Measurements from ENCODE around the gene ZFTA.
"Not testable (repeated sequence)": the region's sequence is repeated elsewhere in the genome, so short reads cannot be mapped to it uniquely, and the experiment has no call there.

ZFTA gene

DNA sequence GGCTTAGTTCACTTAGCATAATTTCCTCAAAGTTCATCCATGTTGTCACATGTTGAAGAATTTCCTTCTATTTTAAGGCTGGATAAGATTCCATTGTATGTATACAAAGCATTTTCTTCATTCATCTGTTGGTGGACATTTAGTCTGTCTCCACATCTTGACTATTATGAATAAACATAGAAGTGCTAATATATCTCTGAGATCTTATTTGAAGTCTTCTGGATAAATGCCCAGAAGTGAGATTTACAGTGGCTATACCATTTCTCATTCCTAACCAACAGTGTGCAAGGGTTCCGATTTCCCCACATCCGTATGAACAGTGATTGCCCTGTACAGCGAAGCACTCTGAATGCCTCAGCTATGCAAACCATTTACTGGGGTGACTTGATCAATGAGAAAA is 6.6 kb upstream of the ZFTA start:
- no peak for DNase-seq

DNA sequence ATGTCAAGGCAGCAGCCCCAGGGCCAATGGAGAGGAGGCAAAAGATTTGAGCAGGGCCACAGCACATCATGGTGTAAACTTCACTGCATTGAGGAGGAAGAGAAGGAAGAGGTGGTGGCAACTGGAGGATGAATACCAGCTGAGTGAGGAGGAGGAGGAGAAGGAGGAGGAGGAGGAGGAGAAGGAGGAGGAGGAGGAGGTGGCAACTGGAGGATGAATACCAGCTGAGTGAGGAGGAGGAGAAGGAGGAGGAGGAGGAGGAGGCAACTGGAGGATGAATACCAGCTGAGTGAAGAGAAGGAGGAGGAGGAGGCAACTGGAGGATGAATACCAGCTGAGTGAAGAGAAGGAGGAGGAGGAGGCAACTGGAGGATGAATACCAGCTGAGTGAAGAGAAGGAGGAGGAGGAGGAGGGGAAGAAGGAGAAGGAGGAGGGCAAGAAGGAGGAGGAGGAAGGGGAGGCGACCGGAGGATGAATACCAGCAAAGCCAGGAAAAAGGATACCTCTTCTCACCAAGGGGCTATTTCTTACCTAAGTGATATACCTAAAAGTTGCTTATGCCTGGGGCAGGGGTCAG is 3.3 kb upstream of the ZFTA start:
- DNase-seq = not testable (repeated sequence)

DNA sequence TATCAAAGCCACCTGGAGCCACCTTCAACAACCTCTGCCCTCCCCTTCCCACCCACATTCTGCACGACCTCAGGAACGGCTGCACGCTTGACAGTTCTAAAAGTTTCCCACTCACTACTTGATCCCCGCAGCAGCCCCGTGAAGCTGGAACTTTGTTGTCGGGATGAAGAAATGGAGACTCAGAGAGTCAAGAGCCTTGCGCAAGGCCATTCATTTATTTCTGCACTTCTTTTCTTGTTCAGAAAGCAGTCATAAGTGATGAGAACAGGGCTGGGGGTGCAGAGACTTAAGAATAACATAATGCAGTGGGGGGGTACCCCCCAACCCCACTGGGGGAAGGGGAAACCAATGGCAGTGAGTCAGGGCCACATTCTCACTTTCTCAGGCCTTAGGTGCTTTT is 2.2 kb upstream of the ZFTA start:
- DNase-seq = no peak

DNA sequence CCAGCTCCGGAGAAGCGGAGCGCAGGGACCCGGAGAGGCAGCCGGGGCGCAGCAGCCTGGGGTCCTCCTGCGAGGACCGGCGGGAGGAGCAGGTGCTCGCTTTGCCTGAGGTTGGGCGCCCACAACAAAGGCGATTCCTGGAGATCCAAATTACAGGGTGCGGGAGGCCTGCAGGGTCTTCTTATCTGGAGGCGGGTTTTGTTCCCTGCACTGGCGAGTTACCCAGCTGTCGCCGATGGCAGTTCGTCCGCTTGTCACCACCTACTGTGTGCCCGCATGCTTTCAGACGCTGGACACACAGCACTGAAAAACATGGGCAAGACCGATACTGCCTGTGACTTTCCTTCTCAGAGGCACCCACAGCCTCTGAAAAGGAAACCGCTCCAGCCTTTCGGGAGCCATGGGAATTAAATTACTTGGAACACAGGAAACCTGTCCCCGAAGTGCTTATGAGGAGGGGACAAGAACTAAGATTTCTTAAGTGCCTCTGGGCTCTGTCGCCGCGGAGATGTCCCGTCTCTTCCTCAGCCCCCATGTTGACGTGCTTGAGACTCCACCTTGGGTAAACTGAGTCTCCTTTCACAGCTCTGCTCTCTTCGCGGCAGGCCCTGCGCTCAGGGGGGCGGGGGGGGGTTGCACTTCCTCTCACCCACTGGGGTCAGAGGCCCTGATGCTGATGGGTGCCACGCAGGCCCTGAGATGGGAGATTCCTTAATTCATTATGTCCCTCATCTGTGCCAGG is 1.3 kb upstream of the ZFTA start:
- DNase-seq = no peak

DNA sequence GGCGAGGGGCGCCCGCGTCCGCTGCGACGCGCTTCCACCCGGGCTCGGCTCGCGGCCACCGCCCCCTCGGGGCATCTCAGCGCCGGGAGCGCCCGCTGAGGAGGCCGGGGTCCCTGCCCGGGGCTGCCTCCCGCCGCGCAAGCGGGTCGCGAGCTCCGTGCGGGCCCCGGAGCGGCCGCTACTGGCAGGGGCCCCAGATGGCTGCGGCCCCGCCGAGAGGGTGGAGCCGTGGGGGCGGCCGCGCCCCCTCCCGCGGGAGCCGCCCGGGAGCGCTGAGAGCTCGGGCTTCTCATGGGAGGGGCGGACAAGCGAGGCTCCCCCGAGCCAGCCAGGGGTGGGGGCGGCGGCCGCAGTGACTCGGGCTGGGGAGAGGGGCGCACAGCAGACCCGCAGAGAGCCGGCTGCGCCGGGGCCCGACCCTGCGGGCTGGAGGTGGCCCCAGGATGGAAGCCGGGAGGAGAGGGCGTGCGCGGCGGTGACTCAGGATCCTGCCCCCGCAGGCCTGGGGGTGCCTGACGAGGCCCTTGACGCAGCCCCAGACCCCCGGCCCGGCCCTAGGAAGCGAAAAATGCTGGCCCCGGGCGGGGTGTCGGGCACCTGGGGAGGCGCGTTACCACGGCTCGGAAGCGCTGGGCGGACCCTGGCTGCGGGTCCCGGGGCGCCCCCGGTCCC is 603 bp upstream of the ZFTA start:
- DNase-seq = peak in 3 of 5 experiments; percentile 15 to 30 (median 18)

DNA sequence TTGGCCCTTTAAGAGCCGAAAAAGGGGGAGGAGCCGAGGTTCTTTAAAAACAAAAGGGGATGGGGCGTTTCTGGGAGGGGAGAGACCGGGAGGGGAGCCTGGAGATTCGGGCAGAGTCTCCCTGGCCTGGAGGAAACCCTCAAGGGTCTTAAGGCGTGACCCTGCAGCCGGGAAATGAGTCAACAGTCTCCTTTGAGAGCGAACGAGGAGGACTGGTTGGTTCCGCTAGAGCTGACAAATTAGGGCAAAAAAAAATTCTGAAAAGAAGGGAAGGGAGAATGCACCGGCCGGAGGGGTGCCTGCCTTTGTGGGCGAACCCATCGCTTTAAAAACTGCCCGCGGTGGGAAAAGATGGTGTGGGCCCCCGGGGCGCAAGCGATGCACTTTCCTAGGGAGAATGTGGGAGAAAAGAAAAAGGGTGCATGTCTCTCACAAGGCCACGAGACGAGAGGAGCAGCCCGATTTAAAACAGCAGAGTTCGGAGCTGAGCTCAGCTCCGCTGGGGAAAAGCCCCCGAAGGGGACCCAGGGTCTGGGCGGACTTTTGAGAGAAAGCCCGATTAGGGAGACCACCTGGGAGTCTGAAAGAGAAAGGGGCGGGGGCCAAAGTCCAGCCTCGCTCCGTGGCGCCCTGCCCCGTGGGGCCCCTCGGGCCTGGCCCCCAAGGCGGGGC is 874 bp downstream of the ZFTA start:
- DNase-seq = peak in 3 of 5 experiments; percentile 25 to 55 (median 29)

DNA sequence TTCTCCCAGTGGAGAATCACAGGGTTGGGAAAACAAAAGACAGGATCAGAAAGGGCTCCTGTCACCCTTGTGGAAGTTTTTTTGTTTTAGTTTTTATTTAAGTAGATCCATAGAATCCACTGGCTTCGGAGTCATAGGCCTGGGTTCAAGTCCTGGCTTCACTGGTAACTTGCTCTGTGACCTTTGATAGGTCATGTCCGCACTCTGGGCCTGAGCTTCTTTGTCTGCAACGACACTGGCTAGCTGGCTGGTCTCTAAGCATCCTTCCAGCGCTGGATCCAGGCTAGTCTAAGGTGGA is 1.4 kb downstream of the ZFTA start:
- DNase-seq = no peak

DNA sequence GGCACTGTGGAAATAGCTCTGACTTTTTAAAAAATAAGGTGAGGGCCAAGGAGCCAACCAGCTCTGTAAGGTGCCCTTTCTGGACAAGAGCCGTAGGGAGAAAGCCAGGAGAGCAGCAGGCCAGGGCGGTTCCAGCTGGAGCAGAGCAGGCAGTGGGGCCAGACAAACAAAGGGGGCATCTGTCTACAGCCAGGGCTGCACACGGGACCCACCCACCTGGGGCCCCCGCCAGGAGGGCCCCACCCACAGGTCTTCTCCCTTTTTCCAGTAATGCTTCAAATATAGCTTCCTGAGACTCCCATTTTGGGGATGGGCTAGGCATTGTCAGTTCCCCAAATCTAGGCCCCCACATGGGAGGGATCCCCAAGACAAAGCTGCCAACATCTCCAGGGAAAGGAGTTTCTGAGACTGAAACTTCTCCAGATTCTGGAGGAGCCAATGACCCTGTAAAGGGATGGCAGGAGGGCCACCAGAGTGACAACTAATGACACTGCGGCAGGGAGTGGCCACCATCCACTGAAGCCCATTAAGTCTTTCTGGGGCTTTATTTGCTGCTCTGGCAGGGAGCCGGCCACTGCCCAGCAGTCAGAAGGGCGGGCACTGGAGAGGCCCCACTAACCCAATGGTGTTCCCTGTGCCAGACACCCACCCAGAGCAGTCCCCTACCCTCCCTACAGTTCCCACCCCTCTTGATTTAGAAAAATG is 1.9 kb downstream of the ZFTA start:
- DNase-seq = no peak

DNA sequence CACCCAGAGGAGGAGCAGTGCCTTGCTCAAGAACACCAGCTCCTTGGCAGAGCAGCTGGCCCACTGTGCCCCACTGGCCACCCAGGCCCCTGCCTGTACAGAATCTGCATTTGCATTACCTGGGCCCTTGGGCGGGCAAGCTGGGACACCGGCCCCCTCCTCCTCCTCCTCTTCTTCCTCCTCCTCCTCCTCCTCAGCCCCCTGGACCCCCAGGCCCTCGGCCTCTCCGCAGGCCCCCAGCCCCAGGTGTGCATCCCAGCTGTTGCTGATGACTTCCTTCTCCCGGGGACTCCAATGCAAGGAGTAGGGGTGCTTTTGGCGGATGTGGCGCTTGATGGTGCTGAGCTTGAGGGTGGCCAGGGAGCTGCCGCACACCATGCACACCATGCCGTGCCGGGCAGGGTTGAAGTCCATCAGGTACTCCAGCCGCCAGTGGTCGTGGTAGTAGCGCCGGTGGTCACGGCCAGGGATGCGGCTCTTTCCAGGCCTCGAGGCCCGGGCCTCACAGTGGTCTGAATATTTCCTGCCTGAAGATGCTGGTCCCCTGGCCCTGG is 2.8 kb downstream of the ZFTA start:
- DNase-seq = no peak

DNA sequence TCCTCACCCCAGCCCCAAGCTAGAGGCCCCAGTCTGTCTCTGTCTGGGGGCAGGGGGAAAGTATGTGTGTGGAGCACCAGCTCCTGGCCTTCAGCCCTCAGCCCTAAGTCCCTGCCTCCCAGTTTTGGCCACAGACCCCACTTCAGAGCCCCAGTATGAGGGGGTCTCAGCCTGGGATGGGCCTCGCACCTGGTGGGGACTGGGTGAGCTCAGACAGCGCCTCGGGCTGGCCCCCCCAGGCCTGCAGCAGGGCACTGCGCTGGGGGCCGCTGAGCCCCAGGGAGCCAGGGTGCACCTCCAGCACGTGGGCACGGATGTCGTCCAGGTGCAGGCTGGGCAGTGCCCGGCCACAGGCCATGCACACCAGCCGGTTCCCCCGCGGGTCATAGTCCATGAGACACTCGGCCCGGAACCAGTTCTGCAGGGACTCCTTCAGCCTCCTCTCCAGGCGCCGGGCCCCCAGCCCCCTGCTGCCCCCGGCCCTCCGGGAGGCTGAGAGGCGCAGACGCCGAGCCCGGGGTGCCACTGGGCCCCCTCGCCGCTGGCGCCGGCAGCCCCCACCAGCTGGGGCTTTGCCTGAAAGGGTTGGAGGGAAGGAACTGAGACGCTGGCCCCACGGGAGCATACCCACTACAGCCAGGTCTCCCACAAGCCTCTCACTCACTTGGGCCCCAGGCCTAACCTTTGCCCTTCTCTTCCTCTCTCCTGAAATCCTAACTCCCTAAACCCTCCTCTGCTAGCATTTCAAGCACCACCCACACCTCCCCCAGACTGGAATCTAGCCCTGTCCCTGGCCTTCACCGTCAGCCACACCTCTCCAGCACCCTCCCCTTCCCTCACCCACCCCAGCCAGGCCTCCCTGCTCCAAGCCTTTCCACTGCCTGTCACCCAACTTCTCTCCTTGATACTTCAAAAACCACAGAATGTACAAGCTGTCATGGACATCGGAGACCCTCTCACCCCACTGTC is 3.6 kb downstream of the ZFTA start:
- DNase-seq = no peak

DNA sequence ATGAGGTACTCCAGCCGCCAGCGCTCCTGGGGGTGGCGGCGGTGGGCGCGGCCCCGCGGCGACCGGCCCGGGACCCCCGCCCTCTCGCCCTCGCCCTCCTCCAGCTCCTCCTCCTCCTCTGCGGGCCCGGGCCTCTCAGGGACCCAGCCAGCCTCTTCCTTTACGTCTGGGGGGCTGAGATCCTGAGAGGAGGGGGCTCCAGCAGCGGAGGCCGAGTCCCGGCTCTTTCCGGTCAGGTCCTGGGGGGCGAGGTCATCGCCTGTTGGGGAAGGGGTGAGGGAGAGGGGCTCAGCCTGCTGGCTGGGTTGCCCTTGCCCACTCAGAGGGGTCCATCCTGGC is 4.3 kb downstream of the ZFTA start:
- no peak for DNase-seq

DNA sequence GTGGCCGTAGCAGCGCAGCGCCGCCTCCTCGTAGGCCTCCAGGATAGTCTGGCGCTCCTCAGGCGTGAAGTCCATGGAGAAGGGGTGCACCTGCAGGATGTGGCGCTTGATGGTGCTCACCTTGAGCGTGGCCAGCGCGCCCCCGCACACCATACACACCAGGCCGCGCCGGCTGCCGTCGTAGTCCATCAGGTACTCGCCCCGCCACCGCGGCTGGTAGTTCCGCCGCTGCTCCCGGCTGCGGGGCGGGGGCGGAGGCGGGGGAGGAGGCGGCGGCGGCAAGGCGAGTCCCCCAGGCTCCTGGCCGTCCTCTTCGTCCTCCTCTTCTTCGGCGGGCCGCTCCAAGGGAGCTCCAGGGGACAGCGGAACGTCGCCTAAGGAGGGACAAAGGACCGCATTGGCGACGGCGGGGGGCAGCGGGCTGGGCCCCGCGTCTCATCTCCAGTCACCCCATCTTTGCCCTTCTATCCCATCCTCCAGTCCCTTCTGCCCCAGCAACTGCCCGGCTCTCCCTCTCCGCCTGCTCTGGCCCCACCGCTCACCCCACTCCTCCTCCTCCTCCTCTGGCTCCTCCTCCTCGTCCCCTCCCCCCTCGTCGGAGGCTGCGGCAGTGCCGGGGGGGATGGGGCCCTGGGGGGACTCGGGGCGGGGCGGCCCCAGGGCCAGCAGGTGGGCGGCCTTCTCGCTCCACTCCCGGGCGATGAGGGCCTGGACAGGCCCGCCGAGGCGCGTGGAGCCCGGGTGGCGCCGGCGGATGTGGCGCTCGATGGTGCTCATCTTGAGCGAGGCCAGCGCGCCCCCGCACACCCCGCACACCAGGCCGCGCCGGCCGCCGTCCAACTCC is 4.9 kb downstream of the ZFTA start:
- DNase-seq = no peak

DNA sequence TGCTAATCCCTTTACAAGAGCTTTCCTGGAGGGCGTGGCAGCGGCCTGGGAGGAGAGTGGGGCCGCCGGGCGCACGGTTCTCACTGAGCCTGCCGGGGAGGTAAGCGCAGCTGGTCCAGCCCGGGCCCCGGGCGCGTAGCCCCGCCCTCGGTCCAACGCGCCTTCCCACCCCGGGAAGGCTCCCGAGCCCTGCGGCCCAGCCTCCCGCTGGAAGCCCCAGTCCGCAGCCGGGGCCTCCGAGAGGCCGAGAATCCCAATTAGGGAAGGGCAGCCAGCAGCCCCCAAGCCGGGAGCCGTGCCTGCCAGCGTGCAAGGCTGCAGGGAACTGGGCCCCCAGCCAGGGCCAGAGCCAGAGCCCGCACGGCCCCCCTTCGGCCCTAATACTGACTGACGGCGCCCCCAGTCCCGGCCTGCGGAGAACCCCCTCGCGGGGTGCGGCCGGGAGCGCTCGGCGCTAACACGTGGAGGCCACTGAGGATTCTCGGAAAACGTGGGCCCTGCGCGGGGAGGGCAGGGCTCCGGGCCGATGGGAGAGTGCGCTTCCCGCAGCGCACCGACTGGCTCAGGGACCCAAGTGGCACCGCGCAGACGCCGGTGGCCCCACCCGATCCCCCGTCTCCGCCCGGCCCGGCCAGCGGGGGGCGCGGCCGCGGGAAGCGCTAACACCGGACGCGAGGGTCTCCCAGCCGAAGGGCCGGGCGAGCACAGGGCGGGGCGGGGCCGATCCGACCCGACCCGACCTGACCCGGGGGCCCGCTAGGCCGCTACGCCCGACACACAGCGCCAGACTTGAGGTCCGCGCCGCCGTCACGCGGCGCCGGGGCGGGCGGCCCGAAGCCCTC is 5.7 kb downstream of the ZFTA start:
- no peak for DNase-seq

DNA sequence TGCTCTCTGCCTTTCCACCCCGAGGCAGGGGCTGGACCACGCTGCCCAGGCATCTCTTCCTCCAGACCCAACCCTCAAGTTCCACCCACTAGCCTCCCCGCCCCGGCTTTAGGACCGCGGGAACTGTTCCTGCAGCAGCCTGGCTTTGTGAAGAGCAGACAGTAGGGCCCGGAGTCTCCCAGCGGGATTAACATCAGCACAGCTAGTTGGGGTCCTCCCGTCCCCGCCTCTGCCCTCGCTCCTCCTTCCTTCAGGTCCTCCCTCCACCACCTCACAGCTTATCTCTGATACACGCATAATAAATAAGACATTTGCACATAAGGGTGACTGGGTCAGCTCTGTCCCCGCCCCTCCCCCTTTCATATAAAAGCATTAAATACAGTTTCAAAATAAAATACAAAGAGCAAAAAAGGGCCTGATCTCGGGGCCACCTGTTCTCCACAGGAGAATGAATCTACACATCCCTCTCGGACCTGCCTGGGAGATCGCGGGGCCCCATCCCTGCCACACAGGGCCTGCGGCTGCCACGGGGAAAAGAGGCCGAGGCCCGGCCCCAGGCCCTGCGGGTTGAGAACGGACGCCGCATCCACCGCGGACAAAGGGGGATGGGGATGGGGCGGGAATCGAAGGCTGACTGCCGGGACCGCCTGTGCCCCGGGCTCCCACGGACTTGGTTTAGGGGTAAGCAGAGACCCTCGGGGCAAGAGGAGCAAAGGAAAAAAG is 6.5 kb downstream of the ZFTA start:
- DNase-seq = no peak

DNA sequence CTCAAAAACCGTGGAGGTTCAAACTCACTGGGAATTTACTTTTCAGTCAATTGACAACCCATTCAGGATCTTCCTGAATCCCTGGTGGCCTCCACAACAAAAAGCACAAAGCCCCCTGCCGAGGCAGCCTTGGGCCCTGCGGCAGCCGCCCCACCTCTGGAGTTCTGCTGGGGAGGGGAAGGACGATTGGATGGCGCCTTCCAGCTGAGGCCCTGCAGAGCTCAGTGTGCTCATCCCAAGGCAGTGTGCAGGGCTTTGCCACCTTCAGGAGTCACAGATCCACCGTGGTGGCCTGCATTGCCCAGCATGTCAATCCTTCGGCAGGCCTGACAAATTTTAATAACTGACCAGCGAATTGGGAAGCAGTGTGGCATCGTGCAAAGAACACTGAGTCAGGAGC is 7.4 kb downstream of the ZFTA start:
- DNase-seq = no peak

DNA sequence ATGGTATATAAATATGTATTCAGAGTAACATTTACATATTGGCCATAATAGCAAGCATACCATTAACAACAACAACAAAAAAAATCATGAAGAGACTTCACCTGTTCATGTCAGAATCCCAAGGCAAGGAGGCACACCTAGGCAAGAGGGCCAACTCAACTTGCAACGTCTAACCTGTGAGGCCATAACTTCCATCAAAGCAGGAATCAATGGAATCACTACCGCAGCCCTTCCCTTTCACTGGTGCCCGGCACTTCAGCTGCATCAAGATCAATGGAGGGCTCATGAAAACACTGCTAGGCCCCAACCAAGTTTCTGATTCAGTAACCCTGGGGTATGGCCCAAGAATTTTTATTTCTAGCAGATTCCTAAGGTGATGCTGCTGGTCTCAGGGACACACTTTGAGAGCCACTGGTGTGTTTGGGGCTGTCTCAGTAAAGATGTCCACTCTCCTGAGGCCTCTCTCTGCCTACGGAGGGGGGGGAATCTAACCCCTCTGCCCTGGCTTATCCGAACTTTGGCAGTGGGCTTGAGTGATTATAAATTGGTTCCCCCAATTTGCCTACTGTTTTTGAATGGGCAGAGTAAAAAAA is 8.0 kb downstream of the ZFTA start:
- DNase-seq = no peak

DNA sequence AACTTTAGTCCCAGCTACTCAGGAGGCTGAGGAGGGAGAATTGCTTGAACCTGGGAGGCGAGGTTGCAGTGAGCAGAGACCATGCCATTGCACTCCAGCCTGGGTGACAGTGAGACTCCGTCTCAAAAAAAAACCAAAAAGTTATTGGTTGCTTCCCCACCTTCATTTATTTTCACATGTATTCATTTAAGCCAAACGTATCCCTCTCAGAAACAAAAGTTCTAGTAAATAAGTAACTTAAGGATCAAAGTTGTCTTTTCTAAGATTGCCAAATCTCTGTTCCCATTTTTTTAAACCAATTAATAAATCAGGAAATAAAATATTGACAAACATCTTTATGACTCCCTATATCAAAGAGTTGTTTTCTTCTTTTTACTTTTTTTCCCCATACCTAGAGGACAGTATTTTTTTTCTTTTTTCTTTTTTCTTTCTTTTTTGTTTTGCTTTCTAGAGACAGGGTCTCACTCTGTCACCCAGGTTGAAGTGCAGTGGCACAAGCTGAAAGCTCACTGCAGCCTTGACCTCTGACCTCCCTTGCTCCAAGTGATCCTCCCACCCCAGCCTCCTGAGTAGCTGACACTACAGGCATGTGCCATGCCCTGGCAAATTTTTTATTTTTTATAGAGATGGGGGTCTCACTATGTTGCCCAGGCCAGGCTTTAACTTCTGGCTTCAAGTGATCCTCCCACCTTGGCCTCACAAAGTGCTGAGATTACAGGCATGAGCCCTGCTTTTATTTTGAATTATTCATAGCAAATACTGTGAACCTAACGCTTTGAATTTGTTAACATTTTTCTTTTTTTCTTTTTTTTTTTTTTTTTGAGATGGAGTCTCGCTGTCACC is 11.4 kb downstream of the ZFTA start:
- no peak for DNase-seq

DNA sequence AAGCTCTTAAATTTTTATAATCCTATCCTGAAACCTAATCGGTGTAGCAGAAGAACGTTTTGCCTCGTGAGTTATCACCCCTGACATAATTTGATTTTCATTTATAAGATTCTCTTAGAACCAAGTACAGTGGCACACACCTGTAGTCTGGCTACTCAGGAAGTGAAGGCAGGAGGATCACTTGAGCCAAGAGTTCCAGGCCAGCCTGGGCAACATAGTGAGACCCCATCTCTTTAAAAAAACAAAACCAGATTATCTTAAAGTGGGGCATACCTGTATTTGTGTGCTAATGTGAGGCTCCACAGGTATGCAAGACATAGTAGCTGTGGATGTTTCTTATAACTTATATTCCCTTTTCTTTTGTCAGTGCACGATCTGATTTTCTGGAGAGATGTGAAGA is 19.0 kb downstream of the ZFTA start:
- no peak for DNase-seq
